ENCODE results near the gene C1orf216. TPM values are rescaled to one million over a fixed set of nuclear protein-coding genes. Genes with fewer than 3 reads are reported as not detected.

The C1orf216 gene
- total and polyA plus RNA-seq, 2 of the 4 experiments (the other 2 are of a cell fraction), result 13.4 to 16.7 TPM

Other genes with a start within 250 kb of the C1orf216 start
- 38.0 and 49.8 TPM in 2 replicates for gene KIAA0319L, start 161.5 kb downstream of the C1orf216 start, total RNA-seq (2012; rRNA removed)
- 33.9 and 38.0 TPM in 2 replicates for gene KIAA0319L, start 161.5 kb downstream of the C1orf216 start, polyA plus RNA-seq (2012; rRNA removed)
- gene NCDN, start 161.1 kb downstream of the C1orf216 start, total RNA-seq (2012; rRNA removed), result 9.7 and 10.0 TPM in 2 replicates
- 38.8 and 39.0 TPM in 2 replicates for gene NCDN, start 161.1 kb downstream of the C1orf216 start, polyA plus RNA-seq (2012; rRNA removed)
- under 0.01 TPM in 2 replicates for gene TFAP2E, start 145.6 kb downstream of the C1orf216 start, total RNA-seq (2012; rRNA removed)
- 0.09 and 0.19 TPM in 2 replicates for gene TFAP2E, start 145.6 kb downstream of the C1orf216 start, polyA plus RNA-seq (2012; rRNA removed)
- 23.8 and 28.1 TPM in 2 replicates for gene PSMB2, start 77.4 kb downstream of the C1orf216 start, total RNA-seq (2012; rRNA removed)
- 85.2 and 86.2 TPM in 2 replicates for gene PSMB2, start 77.4 kb downstream of the C1orf216 start, polyA plus RNA-seq (2012; rRNA removed)
- gene CLSPN, start 51.1 kb upstream of the C1orf216 start, total RNA-seq (2012; rRNA removed), result 14.3 and 14.4 TPM in 2 replicates
- 4.9 and 6.2 TPM in 2 replicates for gene CLSPN, start 51.1 kb upstream of the C1orf216 start, polyA plus RNA-seq (2012; rRNA removed)
- 8.2 and 8.6 TPM in 2 replicates for gene AGO4, start 89.1 kb upstream of the C1orf216 start, total RNA-seq (2012; rRNA removed)
- gene AGO4, start 89.1 kb upstream of the C1orf216 start, polyA plus RNA-seq (2012; rRNA removed), result 4.8 and 9.2 TPM in 2 replicates
- 17.2 and 21.5 TPM in 2 replicates for gene AGO1, start 164.3 kb upstream of the C1orf216 start, total RNA-seq (2012; rRNA removed)
- gene AGO1, start 164.3 kb upstream of the C1orf216 start, polyA plus RNA-seq (2012; rRNA removed), result 11.3 TPM in 2 replicates
- 18.1 and 25.6 TPM in 2 replicates for gene AGO3, start 212.2 kb upstream of the C1orf216 start, total RNA-seq (2012; rRNA removed)
- gene AGO3, start 212.2 kb upstream of the C1orf216 start, polyA plus RNA-seq (2012; rRNA removed), result 8.9 and 10.4 TPM in 2 replicates